Measurements from ENCODE around the gene TFPI.

GRCh38 chr2:187499941-187500532 lies 54.2 kb downstream of the TFPI start:
- TF ChIP-seq POLR2A (IDR thresholded peaks at IDR 0.05) (no peak), POLR2AphosphoS5 (IDR thresholded peaks at IDR 0.05) (no peak), CTCF (IDR thresholded peaks at IDR 0.05) (peak; percentile 79 to 84 (median 82)), EP300 (IDR thresholded peaks at IDR 0.05; ENCODE audit: low read depth) (no peak)

Measured in transverse colon (tissue), 4 donors.